A673 (cell line): ENCODE measurements around the gene KRTAP5-6.

Experiments
- EZH2 ChIP-seq: fragments of 200-600 bp; sonication (generic); IDR thresholded peaks from 2 replicates; pipeline ENCODE4 v1.6.1; 2017; ENCODE audit warnings: borderline replicate concordance, low read depth, mild to moderate bottlenecking, mixed read lengths, antibody characterized with exemption, low read length; ENCODE audit not compliant: poor library complexity, severe bottlenecking
- TF ChIP-seq, protein P1 (sequence below): fragments of 300-800, 200-600 bp; sonication (generic); conservative IDR thresholded peaks from 2 replicates; pipeline ENCODE4 v1.5.1; 2017; ENCODE audit warnings: low read depth, mild to moderate bottlenecking, antibody characterized with exemption, low read length, moderate library complexity, mixed read lengths

DNA sequence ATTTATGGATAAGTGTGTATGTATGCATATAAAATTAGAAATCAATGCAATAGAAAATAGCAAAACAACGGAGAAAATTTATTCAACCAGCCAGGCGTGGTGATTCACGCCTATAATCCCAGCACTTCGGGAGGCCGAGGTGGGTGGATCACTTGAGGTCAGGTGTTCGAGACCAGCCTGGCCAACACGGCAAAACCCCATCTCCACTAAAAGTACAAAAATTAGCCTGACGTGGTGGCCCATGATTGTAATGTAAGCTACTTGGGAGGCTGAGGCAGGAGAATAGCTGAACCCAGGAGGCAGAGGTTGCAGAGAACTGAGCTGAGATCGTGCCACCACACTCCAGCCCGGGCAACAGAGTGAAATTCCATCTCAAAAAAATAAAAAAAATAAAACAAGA lies 5.5 kb downstream of the KRTAP5-6 start:
- no peak for TF ChIP-seq EZH2
- TF ChIP-seq, protein P1, sequence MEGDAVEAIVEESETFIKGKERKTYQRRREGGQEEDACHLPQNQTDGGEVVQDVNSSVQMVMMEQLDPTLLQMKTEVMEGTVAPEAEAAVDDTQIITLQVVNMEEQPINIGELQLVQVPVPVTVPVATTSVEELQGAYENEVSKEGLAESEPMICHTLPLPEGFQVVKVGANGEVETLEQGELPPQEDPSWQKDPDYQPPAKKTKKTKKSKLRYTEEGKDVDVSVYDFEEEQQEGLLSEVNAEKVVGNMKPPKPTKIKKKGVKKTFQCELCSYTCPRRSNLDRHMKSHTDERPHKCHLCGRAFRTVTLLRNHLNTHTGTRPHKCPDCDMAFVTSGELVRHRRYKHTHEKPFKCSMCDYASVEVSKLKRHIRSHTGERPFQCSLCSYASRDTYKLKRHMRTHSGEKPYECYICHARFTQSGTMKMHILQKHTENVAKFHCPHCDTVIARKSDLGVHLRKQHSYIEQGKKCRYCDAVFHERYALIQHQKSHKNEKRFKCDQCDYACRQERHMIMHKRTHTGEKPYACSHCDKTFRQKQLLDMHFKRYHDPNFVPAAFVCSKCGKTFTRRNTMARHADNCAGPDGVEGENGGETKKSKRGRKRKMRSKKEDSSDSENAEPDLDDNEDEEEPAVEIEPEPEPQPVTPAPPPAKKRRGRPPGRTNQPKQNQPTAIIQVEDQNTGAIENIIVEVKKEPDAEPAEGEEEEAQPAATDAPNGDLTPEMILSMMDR, result no peak
